GM19035 (cell line): ENCODE data around the gene C19orf44.
"Not testable (repeated sequence)": the region's sequence is repeated elsewhere in the genome, so short reads cannot be mapped to it uniquely, and the experiment has no call there.

Source experiments
- ATAC-seq: cut with Tn5 transposase; IDR thresholded peaks from one replicate; pipeline ENCODE4 v1.9.1; 2021; ENCODE audit not compliant: unreplicated experiment

Gene C19orf44

GRCh38 chr19:16532440-16533234 is 36.4 kb downstream of the C19orf44 start:
- no peak for ATAC-seq

- no peak for ATAC-seq
Observed at GRCh38 chr19:16535381-16535780, 39.2 kb downstream of the C19orf44 start.

- no peak for ATAC-seq
Observed at GRCh38 chr19:16536130-16536529, 39.9 kb downstream of the C19orf44 start.

GRCh38 chr19:16537111-16537510 is 40.9 kb downstream of the C19orf44 start:
- ATAC-seq = no peak

- no peak for ATAC-seq
Observed at GRCh38 chr19:16540948-16541347, 44.8 kb downstream of the C19orf44 start.

- peak; percentile 16 for ATAC-seq
Observed at GRCh38 chr19:16541526-16542044, 45.4 kb downstream of the C19orf44 start.

- peak; percentile 75 for ATAC-seq
Observed at GRCh38 chr19:16542045-16542909, 46.1 kb downstream of the C19orf44 start, which contains the start of gene CHERP. Gene CHERP, minus strand, starts transcription at chr19:16542437. Its CDS starts 59 bp downstream, at chr19:16542378.

GRCh38 chr19:16542910-16543472 is 46.8 kb downstream of the C19orf44 start:
- no peak for ATAC-seq

- not testable (repeated sequence) for ATAC-seq
Observed at GRCh38 chr19:16543734-16544133, 47.5 kb downstream of the C19orf44 start.

- ATAC-seq = no peak
Observed at GRCh38 chr19:16544473-16545231, 48.5 kb downstream of the C19orf44 start.

- no peak for ATAC-seq
Observed at GRCh38 chr19:16548956-16549355, 52.8 kb downstream of the C19orf44 start.

GRCh38 chr19:16551902-16552301 is 55.7 kb downstream of the C19orf44 start:
- ATAC-seq = not testable (repeated sequence)

- no peak for ATAC-seq
Observed at GRCh38 chr19:16554776-16555175, 58.6 kb downstream of the C19orf44 start.

- no peak for ATAC-seq
Observed at GRCh38 chr19:16559780-16560276, 63.6 kb downstream of the C19orf44 start.

GRCh38 chr19:16561382-16561781 is 65.2 kb downstream of the C19orf44 start:
- ATAC-seq = no peak

- no peak for ATAC-seq
Observed at GRCh38 chr19:16562608-16563025, 66.4 kb downstream of the C19orf44 start.

- ATAC-seq = no peak
Observed at GRCh38 chr19:16564842-16565241, 68.6 kb downstream of the C19orf44 start.

- ATAC-seq = no peak
Observed at GRCh38 chr19:16566161-16566560, 70.0 kb downstream of the C19orf44 start.

GRCh38 chr19:16566702-16567101 is 70.5 kb downstream of the C19orf44 start:
- ATAC-seq = no peak

GRCh38 chr19:16569609-16570320 is 73.6 kb downstream of the C19orf44 start:
- ATAC-seq = no peak
